GM18870 (cell line): Measurements from ENCODE around the gene HOXD9.

ENCODE experiments used
- ATAC-seq: cut with Tn5 transposase; IDR thresholded peaks from one replicate; pipeline ENCODE4 v1.9.1; 2021; ENCODE audit warnings: moderate library complexity; ENCODE audit not compliant: unreplicated experiment

HOXD9 gene

GRCh38 chr2:176085861-176086771 is 36.4 kb upstream of the HOXD9 start:
- ATAC-seq = no peak

- ATAC-seq = no peak
Observed at GRCh38 chr2:176087330-176088047, 35.0 kb upstream of the HOXD9 start.

- no peak for ATAC-seq
Observed at GRCh38 chr2:176088048-176088936, 34.2 kb upstream of the HOXD9 start.

DNA sequence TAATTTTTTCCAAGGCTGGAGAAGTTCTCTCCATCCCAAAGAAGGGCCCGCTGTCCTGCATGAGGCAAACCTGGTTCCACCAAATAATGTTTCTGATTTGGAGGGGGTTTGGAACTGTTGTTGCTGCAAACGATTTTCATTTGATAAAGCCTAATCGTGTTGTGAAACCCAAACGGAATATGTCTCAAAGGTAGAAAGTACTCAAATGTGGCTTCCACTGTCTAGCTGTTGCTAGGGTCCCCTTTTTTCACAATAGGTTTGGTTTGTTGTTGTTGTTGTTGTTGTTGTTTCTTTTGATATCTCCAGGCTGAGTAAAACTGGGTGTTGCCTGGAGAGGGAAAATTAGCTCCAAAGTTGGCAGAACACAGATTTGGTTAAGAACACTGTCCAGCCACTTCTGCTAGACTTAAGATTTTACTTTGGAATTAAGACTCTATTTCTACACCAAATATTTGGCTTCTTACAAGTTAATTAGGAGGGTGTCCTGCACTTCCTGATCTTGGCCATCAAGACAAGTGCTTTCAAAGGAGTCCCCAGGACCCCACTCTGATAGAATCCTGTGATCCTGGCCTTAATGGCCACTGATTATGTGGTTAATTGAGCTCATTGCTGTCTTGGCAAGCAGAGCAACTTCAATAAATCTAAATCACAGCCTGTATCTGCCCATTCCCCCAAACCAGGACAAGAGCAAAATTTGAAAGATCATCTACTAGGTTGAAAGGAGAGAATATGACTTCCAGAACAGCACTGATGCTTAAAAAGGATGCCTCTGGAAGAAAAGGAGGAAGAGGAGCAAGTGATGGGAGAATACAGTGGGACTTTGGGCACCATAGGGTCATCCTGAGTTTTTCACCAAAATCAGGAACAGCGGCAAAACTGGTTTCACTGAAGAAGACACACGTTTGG is 33.3 kb upstream of the HOXD9 start:
- ATAC-seq = no peak

- ATAC-seq = no peak
Observed at GRCh38 chr2:176089843-176090395, 32.6 kb upstream of the HOXD9 start.

- ATAC-seq = no peak
Observed at GRCh38 chr2:176090862-176091261, 31.7 kb upstream of the HOXD9 start.

GRCh38 chr2:176091329-176092258 is 30.9 kb upstream of the HOXD9 start:
- no peak for ATAC-seq

DNA sequence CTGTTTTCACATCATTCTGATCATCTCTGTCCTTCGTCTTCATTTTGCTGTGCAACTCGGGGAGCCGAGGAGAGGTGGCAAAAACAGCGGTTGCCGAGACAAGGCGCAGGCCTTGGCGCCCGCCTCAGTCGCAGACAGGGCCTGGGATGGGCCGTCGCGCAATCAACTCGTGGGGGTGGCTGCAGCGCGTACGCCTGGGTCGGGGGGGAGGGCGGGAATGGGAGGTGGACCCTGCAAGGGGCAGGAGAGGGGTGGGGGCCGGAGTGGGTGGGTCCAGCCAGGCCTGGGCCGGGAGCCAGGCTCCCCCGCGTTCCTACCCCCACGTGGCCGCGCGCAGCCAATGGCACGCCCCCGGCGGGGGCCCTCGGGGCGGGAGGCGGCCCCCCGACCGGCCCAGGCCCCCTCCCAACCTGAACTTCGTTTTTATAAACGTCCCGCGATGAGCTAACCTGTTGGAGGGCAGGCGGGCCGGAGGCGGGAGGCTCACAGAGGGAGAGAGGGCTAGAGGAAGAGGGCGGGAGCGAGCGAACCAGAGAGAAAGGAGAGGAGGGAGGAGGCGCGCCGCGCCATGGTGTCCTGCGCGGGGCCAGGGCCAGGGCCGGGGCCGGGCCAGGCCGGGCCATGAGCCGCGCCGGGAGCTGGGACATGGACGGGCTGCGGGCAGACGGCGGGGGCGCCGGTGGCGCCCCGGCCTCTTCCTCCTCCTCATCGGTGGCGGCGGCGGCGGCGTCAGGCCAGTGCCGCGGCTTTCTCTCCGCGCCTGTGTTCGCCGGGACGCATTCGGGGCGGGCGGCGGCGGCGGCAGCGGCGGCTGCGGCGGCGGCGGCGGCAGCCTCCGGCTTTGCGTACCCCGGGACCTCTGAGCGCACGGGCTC is 30.0 kb upstream of the HOXD9 start, which contains the start of gene HOXD13:
Gene HOXD13, plus strand, starts transcription at position 452 of the 875 bp plus-strand sequence. Its CDS starts 170 bp downstream, at position 622.
- no peak for ATAC-seq

DNA sequence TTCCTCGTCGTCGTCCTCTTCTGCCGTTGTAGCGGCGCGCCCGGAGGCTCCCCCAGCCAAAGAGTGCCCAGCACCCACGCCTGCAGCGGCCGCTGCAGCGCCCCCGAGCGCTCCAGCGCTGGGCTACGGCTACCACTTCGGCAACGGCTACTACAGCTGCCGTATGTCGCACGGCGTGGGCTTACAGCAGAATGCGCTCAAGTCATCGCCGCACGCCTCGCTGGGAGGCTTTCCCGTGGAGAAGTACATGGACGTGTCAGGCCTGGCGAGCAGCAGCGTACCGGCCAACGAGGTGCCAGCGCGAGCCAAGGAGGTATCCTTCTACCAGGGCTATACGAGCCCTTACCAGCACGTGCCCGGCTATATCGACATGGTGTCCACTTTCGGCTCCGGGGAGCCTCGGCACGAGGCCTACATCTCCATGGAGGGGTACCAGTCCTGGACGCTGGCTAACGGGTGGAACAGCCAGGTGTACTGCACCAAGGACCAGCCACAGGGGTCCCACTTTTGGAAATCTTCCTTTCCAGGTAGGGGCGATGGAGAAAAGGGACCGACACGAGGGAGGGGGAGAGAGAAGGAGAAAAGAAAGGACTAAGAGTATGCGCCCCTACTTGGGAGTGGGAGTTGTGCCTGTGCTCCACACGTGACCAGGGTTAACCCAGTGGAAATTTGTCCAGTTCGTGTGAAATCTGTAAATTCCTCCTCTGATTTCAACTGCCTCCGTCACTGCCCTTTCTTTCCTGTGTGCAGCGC is 29.2 kb upstream of the HOXD9 start:
- no peak for ATAC-seq

GRCh38 chr2:176093898-176094249 is 28.6 kb upstream of the HOXD9 start:
- ATAC-seq = no peak

- no peak for ATAC-seq
Observed at GRCh38 chr2:176094349-176094748, 28.2 kb upstream of the HOXD9 start.

DNA sequence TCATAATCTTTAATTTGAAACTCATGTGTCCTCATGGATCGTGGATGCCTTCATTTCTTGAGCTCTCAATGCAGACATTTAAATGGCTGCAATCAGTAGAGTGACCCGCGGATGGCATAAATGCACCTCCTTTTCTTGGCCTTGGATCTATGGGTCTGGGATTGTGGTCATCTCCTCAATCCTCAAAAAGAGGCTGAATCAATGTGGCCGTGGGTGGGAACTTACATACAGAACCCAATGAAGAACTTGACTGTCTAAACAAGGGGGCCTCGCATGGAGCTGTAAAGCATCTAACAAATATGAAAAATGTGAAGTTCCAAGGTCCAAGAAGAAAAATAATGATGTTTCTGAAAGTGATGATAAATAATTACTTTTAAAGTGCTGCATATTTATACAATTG is 27.1 kb upstream of the HOXD9 start:
- no peak for ATAC-seq

DNA sequence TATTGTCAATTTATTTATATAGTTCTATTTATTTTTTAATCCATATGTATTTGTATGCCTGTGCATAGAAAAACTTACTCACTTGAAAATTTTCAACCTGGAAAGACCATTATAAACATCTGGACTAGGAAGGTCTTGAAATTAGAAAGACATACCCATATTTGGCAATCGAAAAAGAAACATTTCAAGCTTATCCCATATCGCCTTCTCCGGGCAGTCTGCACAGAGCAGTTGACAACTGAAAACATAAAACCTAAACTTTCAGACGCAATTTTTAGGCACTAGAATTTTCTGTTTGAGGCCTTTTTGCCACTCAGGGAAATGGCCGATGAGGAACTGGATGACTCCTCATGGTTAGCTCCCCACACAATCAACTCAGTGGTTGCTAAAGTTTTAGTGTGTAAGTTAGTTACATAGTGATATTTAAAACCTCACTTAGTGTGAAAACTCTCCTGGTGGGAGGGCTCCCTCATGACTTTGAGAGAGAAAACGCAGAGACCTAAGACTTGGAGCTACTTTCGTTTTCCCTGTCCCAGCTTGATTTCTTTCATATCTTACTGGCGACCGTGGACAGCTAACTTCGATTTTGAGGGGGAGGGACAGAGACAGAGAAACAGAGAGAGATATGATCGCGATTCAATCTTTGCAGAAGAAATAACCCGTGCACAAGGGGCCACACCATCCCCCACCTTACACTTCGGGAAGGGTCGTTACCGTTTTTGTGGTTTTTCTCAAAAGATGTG is 26.1 kb upstream of the HOXD9 start:
- no peak for ATAC-seq

GRCh38 chr2:176096986-176097819 is 25.3 kb upstream of the HOXD9 start:
- no peak for ATAC-seq

DNA sequence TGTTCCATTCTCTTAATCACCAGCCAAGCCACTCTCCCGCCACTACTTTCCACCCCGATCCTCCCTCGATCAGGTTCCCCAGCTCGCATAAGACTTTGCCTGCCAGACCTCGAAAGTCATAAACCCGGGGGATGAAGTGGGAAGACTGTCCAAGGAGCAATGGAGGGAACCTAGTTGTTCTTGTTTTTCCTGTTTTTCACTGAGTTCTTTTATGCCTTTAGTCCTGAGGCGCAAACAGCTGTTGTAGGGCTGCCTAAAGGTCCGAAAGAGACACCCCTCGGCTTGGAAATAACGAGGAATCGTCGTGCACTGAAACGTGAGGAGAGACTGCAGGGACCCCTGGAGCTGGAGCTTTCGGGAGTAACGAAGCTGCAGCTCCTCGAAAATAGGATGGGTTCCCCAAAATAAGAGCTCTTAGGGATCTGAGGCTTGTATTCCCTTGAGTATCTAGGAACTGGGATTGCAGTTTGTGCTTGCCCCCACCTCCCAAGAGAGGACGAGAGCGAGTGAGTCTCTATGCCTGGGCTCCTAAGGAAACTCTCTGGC is 24.6 kb upstream of the HOXD9 start:
- no peak for ATAC-seq
